Left hindlimb (tissue), 1 donor: ENCODE data around the gene RBFOX2.
"Not testable (repeated sequence)": the region's sequence is repeated elsewhere in the genome, so short reads cannot be mapped to it uniquely, and the experiment has no call there.

Experiments used
- DNase-seq: peaks from one replicate; pipeline ENCODE4 v3.0.0-alpha.2; 2018

RBFOX2 gene

DNA sequence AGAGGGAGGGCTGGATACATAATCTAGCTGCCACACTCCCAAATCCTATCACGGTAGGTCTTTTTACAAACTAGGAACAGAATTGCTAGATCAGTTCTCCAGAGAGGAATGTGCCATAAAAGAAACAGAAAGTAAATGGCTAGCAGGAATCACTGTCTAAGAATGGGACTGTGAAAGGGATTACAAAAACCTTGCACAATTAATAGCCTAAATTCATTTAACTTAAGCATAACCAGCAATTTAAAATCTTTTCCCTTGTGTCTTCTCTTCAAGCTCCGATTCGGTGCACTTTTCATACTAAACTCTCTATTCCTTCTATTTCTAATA is 275.8 kb downstream of the RBFOX2 start:
- DNase-seq, result no peak

DNA sequence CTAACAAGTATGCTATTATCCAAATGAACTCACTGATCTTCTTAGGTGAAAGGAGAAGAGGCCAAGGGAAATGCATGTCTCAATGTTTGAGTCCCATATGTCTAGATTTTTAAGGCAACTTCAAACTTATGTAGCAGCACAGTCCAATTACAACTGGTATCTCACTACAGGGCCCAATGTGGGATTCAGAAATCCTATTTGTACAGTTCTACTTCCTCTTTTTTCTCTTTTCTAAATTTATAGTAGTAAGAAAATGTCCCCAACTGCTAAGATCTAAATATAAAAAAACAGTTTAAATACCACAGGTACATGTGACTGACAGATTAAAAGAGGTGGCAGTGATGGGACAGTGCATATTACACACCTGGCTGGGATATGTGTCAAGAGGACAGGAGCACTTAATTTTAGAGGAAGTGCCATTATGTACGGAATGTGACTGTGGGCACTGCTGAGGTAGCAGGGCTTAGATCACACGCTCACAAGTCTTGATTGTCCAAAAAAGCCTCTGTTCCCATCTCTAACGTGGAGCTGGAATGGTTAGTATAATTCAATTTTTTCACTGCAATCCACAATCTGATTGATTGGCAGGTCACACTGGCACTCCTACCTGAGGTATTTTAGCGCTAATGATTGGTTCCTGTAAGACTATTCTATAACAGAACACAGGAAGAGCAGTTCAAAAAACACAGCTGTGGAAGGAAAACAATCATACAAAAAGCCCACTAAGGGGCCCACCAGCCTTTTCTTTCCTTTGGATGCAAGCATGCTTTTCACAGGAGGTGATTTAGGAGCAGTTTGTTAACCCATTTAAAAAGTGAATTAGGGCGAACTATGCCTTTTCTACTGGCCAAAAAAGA is 276.4 kb downstream of the RBFOX2 start:
- DNase-seq, result no peak

DNA sequence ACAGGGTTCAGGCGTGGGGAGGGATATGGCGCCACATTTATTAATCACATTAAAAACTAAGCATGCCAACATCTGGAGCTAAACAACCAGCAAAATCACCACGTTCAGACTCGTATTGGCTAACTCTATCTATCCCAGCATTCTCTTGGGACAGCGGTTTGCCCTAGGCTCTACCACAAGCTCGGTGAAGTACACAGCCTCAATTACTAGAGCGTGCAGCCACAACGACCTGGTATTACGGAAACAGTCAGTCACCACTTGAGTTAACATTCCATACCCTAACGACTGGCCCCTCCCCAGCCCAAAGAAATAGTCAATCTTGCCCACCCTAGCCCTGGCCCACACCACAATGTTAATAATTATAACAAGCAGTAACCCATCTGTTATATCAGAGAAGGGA is 278.8 kb downstream of the RBFOX2 start:
- DNase-seq, result peak; percentile 67

DNA sequence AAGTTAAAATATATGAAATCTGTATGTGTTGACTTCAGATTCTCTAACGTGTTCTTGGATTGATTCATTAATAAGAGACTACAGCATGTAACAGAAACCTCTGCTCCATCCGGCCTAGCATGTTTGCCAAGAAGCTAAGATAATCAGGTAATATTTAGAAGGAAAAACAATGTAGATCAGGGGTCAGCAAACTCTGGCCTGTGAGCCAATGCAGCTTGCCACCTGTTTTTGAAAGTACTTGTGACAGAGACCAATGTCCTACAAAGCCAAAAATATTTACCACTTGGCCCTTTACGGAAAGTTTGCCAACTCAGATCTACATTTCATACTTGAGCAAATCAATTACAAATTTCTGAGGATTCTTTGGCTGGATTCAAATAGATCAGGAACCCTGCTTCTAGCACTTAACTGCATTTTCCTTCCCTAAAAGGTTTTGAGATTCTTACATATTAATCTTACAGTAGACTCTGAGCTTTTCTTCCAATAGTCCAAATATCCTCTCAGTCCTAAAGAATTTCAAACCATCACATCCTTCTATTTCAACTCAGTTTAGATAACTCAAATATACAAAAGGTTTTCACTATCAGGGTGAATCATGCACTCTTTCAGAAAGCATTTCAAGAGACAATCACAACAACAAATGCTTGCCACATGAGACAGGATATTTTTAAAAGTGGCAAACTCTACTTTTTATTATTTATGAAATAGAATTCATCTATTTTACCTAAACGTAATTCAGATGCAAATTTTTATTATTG is 281.5 kb downstream of the RBFOX2 start:
- no peak for DNase-seq

DNA sequence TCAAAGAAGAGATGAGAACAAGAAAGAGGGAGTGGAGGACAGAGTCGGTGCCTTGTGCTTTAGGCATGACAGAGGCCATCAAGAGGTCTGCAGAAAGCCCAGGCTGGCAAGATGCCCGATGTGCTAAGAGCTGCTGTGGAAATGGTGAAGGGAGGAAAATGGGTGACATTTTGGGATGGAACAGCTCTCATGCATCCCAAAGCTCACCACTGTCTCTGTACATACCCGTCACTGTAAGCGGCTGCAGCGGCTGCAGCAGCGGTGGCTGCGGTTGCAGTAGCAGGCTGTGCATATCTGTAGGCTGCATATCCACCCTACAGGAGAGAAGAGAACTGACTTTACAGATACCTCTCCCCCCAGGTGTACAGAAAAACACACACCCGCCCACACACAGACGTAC is 282.4 kb downstream of the RBFOX2 start:
- DNase-seq, result no peak

DNA sequence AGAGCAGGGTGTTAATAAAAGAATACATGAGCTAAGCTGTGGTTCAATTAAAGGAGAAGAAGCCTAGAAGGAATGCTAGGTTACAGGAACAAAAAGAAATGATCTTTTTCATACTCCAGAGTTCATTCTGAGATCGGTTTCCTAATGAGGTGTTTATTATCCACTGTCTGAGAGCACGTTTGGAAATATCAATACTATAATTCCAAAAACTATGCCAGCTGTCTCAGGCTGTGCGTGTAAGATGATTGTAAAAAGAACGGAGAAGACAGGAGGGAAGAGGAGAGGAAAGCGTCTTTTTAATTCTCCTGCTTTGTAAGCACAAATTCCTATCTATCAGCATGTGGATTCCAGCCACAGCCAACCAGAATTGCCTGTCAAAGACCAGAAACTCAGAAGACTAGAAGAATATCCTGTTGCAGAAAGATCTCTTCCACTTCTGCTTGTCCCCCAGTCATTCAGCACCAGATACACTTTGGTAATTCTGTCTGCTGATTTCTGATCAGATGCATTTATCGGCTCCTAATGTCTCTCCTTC is 285.2 kb downstream of the RBFOX2 start:
- no peak for DNase-seq

DNA sequence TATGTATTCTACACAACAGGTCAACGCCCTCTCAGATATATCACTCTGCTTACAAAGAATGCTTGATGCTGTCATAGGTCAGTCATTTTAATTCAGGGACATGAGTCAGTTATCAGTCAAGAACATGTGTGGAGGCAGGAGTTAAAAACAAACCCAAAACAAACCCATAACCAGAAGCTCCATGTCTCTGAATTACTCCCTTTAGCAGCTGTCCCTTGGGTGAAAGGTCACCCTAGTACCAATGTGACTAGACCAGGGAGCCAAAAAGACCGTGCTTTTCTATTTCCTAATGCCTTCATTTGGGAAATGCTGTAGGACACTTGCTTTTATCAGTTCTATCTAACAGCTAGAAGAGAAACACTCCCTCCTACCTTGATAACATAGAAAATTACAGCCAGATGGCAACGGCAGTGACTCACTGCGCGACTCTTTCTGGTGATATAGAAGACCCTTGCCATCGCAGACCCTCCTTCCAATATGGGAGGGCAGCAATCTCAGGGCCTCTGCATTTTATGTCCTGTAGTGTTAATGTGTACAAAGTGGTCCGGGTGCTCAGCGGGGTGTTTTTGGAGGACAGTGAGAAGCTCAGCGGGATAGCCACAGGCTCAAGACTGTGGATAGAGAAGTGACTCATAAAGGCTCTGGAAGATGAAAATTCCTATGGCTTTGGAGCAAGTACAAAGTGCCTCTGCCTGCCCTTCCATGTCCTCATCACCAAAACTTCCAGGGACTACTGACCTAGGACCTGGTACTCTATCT is 286.1 kb downstream of the RBFOX2 start:
- no peak for DNase-seq

DNA sequence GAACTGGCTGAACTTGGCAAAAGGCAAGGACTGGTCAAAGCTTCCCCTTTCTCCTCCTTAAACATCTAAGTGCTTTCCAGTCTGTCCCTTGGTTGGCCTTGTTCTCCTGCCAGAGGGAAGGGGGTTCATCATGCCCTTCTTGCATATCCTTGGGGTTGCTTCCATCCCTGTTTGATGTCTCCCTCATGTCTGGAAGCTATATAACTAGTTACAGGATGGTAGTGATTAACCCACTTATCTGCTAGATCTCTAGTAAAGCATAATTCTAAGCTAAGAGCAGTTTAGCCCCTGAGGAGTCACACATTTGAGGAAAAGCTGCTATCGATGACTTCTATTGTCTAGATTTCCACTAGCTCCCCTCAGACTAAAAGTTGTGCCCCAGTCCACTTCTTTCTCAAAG is 288.0 kb downstream of the RBFOX2 start:
- no peak for DNase-seq

DNA sequence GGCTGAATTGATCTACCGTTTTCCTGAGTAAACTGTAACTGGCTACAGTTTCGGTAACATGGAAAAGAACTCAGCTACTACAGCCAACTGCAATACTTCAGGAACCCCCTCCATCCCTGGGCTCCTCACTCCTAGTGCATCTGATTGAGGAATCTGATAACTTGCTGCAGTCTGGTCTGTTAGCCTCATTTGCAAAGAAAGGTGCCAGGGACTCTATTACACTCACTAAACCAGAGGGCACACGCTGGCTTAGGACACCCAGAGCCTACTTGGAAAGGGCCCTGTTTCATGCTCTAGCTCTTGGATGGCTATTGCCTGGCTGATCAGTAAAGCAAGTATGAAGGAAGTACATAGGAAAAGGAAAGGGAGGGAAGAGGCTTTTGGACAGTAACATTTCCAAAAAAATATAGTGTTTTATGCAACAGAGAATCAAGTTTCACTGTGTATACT is 288.7 kb downstream of the RBFOX2 start:
- no peak for DNase-seq

DNA sequence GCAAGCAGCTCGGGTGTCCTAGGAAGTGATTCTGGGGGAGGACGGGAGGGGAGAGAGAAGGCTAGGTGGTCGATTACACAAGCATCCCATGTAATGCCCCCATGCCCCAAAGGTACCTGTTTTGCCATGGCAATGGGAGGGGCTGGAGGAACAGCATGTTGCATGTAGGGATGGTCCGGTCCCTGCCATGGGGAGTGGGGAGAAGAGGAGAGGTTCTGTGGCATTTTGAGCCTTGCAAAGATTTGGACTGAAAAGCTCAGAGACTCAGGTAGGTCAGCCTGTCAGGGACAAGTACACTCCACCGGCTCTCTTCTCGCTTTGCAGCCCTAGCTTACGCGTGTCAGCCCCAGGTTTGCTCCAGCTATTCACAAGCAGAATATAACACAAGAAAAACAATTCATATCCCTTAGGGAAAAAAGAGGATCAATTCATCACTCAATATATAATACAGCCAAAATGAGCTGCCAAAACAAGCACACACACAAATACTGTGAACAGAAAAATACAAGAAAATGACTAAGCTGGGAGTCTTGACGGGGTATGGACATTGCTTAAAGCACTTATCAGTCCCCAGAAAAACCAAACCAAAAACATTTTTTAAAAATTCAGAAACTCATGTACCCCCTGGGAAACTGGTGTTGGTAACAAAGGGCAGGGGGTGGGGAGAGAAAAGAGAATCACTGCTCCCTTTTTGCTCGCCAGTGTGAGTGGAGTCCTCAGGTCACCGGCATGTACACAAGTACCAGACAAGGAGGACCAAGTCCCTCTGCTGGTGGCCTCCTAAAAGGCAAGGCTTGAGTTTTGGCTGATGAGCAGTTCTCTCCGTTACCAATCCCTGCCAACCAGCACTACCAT is 289.3 kb downstream of the RBFOX2 start:
- DNase-seq, result no peak

DNA sequence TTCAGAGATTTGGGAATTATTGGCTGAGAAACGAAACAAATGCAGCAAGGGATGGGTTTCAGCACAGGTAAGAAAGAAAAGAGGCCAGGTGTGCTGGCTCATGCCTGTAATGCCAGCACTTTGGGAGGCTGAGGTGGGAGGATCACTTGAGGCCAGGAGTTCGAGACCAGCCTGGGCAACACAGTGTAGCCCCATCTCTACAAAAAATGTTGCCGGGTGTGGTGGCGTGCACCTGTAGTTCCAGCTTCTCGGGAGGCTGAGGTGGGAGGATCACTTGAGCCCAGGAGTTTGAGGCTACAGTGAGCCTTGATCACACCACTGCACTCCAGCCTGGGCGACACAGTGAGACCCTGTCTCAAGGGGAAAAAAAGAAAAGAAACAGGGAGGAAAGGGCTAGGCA is 290.7 kb downstream of the RBFOX2 start:
- DNase-seq, result not testable (repeated sequence)

DNA sequence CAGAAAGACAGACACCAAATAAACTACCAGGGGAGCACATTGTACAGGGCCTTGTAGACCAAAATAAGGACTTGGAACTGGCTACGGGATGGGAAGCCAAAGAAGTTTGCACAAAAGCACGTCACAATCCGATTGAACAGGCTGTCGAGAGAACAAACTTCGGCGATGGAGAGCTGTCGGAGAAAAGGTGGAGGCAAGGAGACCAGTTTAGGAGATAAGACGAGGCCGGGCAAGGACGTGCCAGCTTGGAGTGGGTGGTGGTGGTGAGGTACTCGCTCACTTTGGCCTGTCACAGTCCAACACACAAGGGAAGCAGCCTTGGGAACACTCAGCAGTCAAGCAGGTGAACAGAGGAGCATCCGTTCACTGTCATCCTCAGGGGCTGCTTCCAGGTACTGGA is 291.9 kb downstream of the RBFOX2 start:
- no peak for DNase-seq

DNA sequence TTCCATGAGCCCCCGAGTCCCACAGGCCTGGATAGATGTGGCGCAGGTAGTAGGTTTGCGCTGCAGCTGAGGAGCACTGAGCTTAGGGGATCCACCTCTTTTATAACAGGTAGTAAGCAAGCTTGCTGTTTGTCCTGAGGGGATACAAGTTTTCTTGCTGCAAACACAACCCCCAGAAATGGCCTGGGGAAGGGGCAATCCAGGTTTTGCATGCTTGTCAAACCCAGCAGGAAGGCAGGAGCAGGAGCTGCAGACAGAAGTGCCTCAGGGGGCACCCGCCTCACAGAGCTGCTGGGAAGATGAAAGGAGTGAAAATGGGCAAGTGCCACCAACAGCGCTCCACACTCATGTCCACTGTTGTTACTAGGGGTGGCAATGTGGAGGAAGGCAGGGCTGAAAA is 292.5 kb downstream of the RBFOX2 start:
- DNase-seq, result no peak

DNA sequence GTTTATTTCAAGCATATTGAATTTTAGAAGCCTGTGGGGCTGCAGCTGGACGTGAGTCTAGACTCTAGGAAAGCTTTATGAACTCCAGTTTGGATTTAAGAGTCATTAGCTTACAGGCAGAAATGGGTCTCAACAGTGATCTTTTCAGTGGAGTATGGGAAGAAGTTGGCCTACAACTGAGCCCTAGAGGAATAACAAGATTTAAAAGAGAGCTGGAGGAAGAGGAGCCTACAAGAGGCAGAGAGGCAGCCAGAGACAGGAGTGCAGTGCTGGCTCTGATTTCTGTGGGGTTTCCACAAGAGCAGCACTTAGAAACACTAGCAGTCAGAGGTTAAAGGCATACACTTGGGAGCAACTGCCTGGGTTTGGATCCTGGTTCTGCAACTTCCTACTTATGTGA is 293.1 kb downstream of the RBFOX2 start:
- DNase-seq, result no peak

DNA sequence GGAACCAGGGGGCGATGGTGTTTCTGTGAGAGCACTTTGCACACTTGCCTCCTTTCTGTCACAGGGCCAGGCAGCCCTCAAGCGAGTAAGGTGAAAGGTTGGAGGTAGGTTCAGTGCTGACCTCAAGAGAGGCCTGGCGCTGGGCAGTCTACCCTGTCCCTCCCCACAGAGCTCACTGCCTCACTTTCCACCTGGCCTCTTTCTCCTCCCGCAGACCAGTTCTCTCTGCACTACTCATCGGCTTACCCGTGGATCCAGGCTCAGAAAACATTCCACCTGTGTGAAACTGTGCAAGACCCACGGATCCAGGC is 294.2 kb downstream of the RBFOX2 start:
- no peak for DNase-seq

DNA sequence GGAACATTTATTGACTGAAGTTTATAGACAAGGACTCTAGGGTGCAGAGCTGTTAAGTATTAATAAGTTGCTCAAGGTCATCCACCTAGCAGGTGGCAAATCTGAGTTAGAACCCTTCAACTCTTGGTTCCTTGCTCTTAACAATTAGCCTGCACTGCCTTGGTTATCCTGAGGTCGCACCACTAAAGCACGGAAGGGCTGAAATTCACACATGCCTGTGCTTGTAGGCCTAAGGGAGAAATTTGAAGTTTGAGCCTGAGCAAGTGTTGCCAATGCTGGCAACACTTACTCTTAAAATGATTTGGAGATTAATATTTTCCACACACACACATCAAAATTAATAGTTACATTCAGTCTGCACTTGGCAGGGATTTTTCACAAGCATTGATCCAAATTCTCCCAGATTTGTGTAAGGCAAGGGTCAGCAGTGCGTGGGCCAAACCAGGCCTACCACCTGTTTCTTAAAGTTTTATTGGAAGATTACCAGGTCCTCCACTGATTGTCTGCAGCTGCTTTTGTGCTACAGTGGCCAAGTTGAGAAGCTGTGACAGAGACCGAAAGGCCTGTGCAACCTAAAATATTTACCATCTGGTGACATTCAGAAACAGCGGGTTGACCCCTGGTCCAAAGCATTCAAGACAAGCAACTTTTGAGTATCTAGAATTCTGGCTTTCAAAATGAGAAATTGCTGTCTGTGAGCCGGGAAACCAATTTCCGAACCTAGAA is 294.7 kb downstream of the RBFOX2 start:
- DNase-seq, result peak; percentile 78

DNA sequence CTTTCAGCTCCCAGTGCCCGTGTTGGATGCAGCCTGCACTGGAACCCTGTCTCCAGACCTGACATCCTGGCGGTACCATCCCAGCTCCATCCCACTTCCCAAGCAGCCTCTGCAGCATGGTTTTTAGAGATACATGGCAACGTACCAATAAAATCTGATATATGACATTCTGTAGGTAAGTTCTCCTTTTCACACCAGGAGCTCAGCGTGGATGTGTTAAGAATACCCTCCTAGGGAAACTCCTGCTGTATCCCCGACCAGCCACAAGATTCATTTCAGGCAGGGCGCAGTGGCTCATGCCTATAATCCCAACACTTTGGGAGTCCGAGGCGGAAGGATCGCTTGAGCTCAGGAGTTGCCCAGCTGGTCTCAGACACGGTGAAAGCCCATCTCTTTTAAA is 295.6 kb downstream of the RBFOX2 start:
- no peak for DNase-seq

DNA sequence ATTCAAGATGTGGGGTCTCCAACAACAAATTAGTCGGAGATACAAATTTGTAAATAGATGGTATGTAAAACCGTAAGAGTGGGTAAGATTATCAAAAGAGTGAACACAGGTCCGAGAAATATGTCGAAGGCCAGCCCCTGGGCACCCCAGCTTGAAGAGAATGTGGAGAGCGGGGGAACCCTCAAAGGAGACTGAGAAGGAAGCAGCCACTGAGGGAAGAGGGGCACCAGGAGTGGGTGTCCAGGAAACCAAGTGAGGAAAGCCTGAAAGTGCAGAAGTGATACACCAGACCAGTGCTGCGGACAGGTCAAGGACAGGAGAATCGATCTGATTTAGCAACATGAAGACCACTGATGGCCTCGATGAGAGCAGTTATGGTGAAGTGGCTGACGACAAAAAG is 296.5 kb downstream of the RBFOX2 start:
- no peak for DNase-seq

DNA sequence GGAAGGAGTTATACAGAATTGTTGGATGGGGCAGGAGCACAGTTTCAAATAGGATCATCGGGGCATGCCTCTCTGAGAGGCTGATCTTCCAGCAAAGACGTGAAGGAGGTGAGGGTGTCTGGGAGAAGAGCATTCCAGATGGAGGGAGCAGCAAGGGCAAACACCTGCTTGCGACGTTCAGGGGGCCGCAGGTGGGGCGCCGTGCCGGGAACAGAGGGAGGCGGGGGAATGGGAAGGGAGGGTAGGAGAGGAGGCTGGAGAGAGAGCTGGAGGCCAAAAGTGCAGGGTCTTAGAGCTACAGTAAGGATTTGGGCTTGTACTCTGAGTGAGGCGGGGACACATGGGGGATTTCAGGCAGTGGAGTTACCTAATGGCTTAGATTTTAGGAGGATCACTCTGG is 297.3 kb downstream of the RBFOX2 start:
- no peak for DNase-seq

DNA sequence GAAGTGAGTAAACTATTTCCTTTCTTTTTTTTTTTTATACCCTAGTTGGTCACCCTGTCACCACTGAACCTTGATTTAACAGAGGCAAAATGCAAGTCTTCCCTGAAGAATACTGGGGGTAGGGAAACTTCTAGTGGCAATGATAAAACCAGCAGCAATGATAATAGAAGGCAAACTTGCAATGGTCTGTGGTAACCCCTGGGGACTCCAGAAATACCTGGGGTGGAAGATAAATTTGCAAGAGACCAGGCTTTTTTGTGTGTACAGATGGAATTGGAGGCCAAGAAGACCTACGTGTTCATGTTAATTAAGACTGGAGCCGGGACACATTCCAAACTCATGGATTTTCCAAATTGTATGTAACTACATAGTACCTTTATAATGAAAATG is 299.3 kb downstream of the RBFOX2 start:
- no peak for DNase-seq

DNA sequence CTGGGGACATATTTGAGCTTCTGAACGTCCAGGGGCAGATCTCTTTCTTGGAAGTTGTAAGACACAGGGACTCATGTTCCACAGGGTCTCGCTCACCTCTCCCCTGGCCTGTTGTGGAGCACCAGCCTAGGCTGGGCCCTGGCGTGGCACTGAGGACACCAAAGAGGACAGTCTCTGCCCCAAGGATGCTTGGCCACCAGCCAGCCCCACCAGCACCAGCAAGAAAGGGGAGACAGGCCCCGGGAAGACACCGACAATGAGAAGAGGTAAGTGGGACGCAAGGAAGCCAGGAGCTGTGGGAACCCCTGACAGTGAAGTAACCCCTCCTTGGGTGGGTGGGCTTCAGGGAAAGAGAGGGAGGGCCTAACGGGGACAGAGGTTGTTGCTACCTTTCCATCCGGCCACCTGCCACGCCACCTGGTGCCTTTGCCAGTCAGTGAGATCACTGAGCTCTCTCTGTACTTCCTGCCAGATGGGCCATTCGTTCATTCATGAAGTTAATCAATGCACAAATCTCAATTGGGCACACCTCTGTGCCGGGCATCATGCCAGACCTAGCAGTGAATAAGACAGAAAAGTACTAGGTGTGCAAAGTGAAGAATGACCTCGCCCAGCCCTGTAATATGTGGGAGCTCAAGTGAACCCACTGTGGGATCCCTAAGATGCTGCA is 299.9 kb downstream of the RBFOX2 start:
- no peak for DNase-seq
